ENCODE results near the gene P2RY8. TPM values are rescaled to one million over a fixed set of nuclear protein-coding genes. Genes with fewer than 3 reads are reported as not detected.
A peak's percentile ranks its signal among the peaks of the same experiment; 100 is the strongest.
"Not testable (repeated sequence)": the region's sequence is repeated elsewhere in the genome, so short reads cannot be mapped to it uniquely, and the experiment has no call there.

Gene P2RY8, protein sequence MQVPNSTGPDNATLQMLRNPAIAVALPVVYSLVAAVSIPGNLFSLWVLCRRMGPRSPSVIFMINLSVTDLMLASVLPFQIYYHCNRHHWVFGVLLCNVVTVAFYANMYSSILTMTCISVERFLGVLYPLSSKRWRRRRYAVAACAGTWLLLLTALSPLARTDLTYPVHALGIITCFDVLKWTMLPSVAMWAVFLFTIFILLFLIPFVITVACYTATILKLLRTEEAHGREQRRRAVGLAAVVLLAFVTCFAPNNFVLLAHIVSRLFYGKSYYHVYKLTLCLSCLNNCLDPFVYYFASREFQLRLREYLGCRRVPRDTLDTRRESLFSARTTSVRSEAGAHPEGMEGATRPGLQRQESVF
- total RNA-seq = 10 to 100 TPM; 62.9 to 65.5 TPM

DNA sequence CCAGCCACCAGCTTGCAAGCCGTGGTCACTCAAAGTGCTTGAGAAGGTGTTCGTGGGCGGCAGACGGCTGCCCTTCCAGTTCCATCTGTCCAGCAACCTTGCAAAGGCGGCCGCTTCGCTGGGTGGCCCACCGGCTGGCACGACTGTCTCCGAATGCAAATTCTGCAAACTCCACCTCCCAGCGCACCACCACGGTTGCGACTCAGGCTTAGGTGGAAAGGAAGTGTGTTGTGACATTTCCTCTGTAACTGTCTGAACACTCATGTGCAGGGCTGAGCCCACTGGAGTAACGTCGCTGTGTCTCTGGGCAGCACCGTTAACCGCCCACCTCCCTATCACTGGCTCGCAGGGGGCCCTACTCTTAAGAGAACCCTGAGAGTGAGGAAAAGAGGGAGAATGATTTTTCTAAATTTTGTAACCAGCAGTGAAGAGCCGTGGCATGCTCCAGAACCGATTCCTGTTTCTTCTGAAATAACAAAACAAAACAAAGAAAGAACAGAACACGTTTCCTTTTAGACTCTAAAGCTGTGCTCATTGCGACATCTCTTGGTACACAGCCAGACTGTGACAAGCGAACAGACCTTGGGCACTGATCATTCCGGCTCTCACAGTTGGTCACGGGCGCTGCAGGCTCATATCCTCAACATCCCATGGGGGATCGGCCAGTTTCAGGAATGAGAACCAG, at the start of gene P2RY8:
Gene P2RY8 (minus strand): TSS at position 155 of the 685 bp plus-strand sequence. CDS start 70,627 bp downstream, outside the sequence.
- peak within 1 kb of the TSS; percentile 99 for H3K27ac Mint-ChIP-seq
- ChIA-PET CTCF (no interaction called here), POLR2A (no interaction called here)
- DNase-seq = peak; percentile 88
- ATAC-seq = peak; percentile 77
- H3K27me3 Mint-ChIP-seq (ENCODE audit: low read depth) = no peaks in the 10 kb centered on the region
- H3K9me3 Mint-ChIP-seq (ENCODE audit: insufficient read depth) = no peaks in the 10 kb centered on the region
- H3K4me3 Mint-ChIP-seq = peak within 1 kb of the TSS; percentile 96
- H3K4me1 Mint-ChIP-seq (ENCODE audit: low read depth) = peaks cover 16% of the 10 kb centered on the region
- H3K36me3 Mint-ChIP-seq (ENCODE audit: low read depth) = peaks cover 21% of the 10 kb centered on the region

- ATAC-seq (no peak), DNase-seq (no peak)
- POLR2A ChIA-PET = no interaction called here
- H3K4me1 Mint-ChIP-seq (ENCODE audit: low read depth) = peaks cover 28% of the 10 kb centered on the region
- H3K36me3 Mint-ChIP-seq (ENCODE audit: low read depth) = no peaks in the 10 kb centered on the region
- no peaks in the 10 kb centered on the region for H3K27me3 Mint-ChIP-seq (ENCODE audit: low read depth)
- CTCF ChIA-PET = no interaction called here
- no peak overlapping the region for H3K4me3 Mint-ChIP-seq
- H3K27ac Mint-ChIP-seq = no peak overlapping the region
- no peaks in the 10 kb centered on the region for H3K9me3 Mint-ChIP-seq (ENCODE audit: insufficient read depth)
Observed at GRCh38 chrX:1584237-1585011, 47.4 kb upstream of the P2RY8 start.

- Mint-ChIP-seq H3K27me3 (ENCODE audit: low read depth) (no peaks in the 10 kb centered on the region), H3K4me3 (peak overlapping the region; percentile 9), H3K4me1 (ENCODE audit: low read depth) (peaks cover 29% of the 10 kb centered on the region), H3K36me3 (ENCODE audit: low read depth) (no peaks in the 10 kb centered on the region), H3K9me3 (ENCODE audit: insufficient read depth) (no peaks in the 10 kb centered on the region), H3K27ac (peak overlapping the region; percentile 59)
- DNase-seq (peak; percentile 75), ATAC-seq (peak; percentile 80)
- ChIA-PET POLR2A (no interaction called here), CTCF (no interaction called here)
Observed at GRCh38 chrX:1582686-1583437, 45.9 kb upstream of the P2RY8 start.

GRCh38 chrX:1581132-1581531, 44.1 kb upstream of the P2RY8 start:
- H3K4me3 Mint-ChIP-seq = no peak overlapping the region
- CTCF ChIA-PET = no interaction called here
- no peak overlapping the region for H3K27ac Mint-ChIP-seq
- no peaks in the 10 kb centered on the region for H3K27me3 Mint-ChIP-seq (ENCODE audit: low read depth)
- H3K4me1 Mint-ChIP-seq (ENCODE audit: low read depth) = peaks cover 24% of the 10 kb centered on the region
- POLR2A ChIA-PET = no interaction called here
- no peaks in the 10 kb centered on the region for H3K9me3 Mint-ChIP-seq (ENCODE audit: insufficient read depth)
- ATAC-seq (peak; percentile 70), DNase-seq (peak; percentile 91)
- no peaks in the 10 kb centered on the region for H3K36me3 Mint-ChIP-seq (ENCODE audit: low read depth)

DNA sequence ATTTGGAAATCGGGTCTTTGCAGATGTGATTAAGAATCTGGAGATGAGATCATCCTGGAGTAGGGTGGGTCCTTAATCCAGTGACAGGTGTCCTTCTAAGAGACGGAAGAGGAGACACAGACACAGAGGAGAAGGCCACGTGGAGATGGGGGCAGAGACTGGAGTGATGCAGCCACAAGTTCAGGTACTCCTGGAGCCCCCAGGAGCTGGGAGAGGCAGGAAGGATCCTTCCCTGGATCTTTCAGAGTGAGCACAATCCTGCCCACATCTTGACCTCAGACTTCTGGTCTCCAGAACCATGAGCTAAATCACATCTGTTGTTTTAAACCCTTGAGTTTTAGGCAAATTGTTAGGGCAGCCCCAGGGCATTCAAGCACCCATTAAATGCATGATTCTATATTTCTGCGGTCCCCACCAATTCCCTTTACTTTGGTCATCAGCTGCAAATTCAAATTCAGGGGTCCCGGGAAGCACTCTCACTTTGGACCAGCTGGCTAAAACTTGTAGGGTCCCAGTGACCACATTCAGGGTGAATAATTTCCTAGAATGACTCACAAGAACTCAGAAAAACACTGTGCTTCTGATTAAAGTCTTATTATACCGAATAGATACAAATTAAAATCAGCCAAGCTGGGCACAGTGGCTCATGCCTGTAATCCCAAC, 41.7 kb upstream of the P2RY8 start:
- no peak overlapping the region for H3K27ac Mint-ChIP-seq
- DNase-seq (no peak), ATAC-seq (no peak)
- H3K27me3 Mint-ChIP-seq (ENCODE audit: low read depth) = no peaks in the 10 kb centered on the region
- ChIA-PET CTCF (no interaction called here), POLR2A (no interaction called here)
- peaks cover 21% of the 10 kb centered on the region for H3K4me1 Mint-ChIP-seq (ENCODE audit: low read depth)
- no peaks in the 10 kb centered on the region for H3K36me3 Mint-ChIP-seq (ENCODE audit: low read depth)
- no peak overlapping the region for H3K4me3 Mint-ChIP-seq
- H3K9me3 Mint-ChIP-seq (ENCODE audit: insufficient read depth) = no peaks in the 10 kb centered on the region

DNA sequence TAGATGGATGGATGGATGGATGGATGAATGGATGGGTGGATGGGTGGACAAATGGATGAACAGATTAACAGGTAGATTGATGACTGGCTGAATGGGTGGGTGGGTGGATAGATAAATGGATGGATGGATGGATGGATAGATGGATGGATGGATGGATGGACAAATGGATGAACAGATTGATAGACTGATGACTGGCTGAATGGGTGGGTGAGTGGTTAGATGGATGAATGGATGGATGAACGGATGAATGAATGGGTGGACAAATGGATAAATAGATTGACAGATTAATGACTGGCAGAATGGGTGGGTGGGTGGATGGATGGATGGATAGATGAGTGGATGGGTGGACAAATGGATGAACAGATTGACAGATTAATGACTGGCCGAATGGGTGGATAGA, 40.9 kb upstream of the P2RY8 start:
- ChIA-PET CTCF (no interaction called here), POLR2A (no interaction called here)
- Mint-ChIP-seq H3K4me3 (no peak overlapping the region), H3K4me1 (ENCODE audit: low read depth) (peaks cover 13% of the 10 kb centered on the region), H3K36me3 (ENCODE audit: low read depth) (no peaks in the 10 kb centered on the region), H3K27ac (no peak overlapping the region), H3K9me3 (ENCODE audit: insufficient read depth) (no peaks in the 10 kb centered on the region), H3K27me3 (ENCODE audit: low read depth) (no peaks in the 10 kb centered on the region)
- no peak for ATAC-seq
- DNase-seq = no peak

DNA sequence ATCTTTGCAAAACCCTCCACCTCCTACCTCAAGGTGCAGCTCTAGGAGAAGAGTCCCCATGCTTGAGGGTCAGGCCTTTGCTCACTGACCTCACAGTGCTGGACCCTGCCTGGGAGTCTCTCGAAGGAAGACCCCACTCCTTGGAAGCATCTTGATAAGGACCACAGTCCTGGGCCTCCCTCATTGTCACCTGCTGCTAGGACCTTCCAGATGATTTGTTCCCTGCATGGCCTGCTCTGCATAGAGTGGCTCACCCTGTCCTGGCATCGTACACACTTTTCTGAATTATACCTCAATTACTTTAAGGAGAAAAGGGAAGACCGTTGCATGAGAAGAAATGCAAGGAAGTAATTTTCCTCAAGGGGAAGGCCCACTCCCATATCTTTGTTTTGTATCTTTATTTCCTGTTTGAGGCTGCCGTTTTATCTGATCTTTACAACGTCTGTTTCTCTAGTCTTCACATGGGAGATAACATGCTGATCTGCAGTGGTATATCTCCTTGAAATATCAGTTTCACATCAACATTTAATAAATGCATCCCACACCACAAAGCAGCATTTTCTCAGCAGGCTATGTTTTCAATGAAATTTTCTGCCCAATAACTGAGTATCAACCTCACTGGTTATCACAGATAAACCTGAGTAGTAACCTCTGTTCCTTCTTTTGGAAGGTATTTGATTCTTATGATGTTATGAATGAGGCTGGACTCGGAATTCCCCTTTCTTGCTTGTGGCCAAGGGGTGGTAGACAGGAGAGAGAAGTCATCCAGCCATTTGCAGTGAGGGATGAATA, 39.4 kb upstream of the P2RY8 start:
- Mint-ChIP-seq H3K4me1 (ENCODE audit: low read depth) (peaks cover 14% of the 10 kb centered on the region), H3K4me3 (no peak overlapping the region), H3K27me3 (ENCODE audit: low read depth) (no peaks in the 10 kb centered on the region), H3K9me3 (ENCODE audit: insufficient read depth) (no peaks in the 10 kb centered on the region), H3K27ac (no peak overlapping the region), H3K36me3 (ENCODE audit: low read depth) (no peaks in the 10 kb centered on the region)
- CTCF ChIA-PET = no interaction called here
- DNase-seq (no peak), ATAC-seq (peak; percentile 37)
- POLR2A ChIA-PET = no interaction called here

DNA sequence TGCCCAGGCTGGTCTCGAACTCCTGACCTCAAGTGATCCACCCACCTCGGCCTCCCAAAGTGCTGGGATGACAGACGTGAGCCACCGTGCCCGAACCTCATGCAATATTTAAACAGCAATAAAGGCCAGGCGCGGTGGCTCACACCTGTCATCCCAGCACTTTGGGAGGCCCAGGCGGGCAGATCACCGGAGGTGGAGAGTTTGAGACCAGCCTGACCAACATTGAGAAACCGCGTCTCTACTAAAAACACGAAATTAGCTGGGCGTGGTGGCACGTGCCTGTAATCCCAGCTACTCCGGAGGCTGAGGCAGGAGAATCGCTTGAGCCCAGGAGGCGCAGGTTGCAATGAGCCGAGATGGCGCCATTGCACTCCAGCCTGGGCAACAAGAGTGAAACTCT, 37.2 kb upstream of the P2RY8 start:
- H3K27ac Mint-ChIP-seq; CTCF ChIA-PET; DNase-seq; H3K27me3 Mint-ChIP-seq (ENCODE audit: low read depth); POLR2A ChIA-PET; H3K9me3 Mint-ChIP-seq (ENCODE audit: insufficient read depth); H3K36me3 Mint-ChIP-seq (ENCODE audit: low read depth); ATAC-seq; H3K4me3 Mint-ChIP-seq: not testable (repeated sequence)
- peaks cover 23% of the 10 kb centered on the region for H3K4me1 Mint-ChIP-seq (ENCODE audit: low read depth)

DNA sequence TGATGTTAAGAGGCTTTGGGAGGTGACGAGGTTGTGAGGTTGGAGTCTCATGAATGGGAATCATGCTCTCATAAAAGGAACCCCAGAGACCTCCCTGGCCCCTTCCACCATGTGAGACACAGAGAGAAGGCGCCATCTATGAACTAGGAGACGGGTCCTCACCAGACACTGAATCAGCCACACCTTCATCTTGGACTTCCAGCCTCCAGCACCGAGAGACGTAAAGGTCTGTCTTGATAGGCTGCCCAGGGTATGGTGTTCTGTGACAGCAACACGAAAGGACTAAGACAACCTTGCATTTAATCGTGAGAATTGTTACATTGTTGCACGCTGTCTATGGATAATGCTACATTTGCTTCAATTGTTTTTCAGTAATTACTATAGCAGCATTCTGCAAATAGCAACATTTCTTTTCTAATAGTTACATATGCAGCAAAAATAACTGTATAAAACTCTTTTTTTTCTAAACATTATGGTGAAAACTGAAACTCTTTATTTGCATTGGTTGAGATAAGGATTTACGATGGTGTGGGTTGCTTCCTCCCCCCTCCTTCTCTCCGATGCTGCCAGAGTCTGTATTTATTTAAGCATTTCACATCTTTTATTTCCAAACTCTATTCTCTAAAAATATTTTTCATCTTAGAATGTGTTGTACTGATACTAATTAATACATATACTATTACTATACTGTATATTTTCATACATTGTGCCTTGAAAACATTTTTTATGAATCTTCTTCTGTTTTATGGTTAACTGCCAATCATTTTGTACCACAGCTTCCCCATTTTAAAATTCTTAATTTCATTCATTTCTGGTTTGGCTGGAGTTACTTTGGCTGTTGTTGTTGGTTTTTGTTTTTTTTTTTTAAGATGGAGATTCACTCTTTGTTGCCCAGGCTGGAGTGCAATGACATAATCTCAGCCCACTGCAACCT, 28.0 kb upstream of the P2RY8 start:
- Mint-ChIP-seq H3K27me3 (ENCODE audit: low read depth) (no peaks in the 10 kb centered on the region), H3K36me3 (ENCODE audit: low read depth) (peaks cover 3% of the 10 kb centered on the region), H3K9me3 (ENCODE audit: insufficient read depth) (no peaks in the 10 kb centered on the region), H3K4me1 (ENCODE audit: low read depth) (peaks cover 30% of the 10 kb centered on the region), H3K27ac (no peak overlapping the region), H3K4me3 (no peak overlapping the region)
- DNase-seq (peak; percentile 18), ATAC-seq (no peak)
- POLR2A ChIA-PET = no interaction called here
- CTCF ChIA-PET = no interaction called here

- H3K27me3 Mint-ChIP-seq (ENCODE audit: low read depth); DNase-seq; H3K27ac Mint-ChIP-seq; CTCF ChIA-PET; H3K9me3 Mint-ChIP-seq (ENCODE audit: insufficient read depth); H3K4me3 Mint-ChIP-seq; ATAC-seq; POLR2A ChIA-PET; H3K36me3 Mint-ChIP-seq (ENCODE audit: low read depth): not testable (repeated sequence)
- peaks cover 28% of the 10 kb centered on the region for H3K4me1 Mint-ChIP-seq (ENCODE audit: low read depth)
Observed at GRCh38 chrX:1564077-1564476, 27.1 kb upstream of the P2RY8 start.
